GM12874 (cell line): Measurements from ENCODE around the gene SGPL1.

ENCODE experiments used
- TF ChIP-seq, protein P1 (sequence below): IDR thresholded peaks from 2 replicates; pipeline ENCODE4 v1.5.1; 2011; ENCODE audit warnings: low read depth, mild to moderate bottlenecking, control low read depth, low read length, moderate library complexity; ENCODE audit not compliant: insufficient read depth

Gene SGPL1

DNA sequence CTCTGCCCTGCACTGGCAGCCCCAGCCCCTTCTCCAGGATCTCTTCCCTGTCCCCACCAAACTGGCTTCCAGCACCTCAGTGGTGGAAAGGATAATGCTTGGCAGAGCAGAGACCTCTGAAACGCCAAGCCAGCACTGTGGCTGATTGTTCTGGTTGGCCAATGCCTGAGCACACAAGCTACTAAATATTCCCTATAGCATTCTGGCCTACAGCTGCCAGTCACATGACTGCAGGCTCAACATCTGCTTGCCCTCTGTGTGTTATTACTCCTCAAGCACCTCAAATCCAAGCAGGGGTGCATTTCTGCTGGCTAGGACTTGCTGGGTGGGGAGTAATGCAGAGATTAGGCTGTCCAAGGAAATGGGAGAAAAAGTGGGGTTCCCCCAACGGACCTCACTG, 36.7 kb upstream of the SGPL1 start:
- TF ChIP-seq, protein P1, sequence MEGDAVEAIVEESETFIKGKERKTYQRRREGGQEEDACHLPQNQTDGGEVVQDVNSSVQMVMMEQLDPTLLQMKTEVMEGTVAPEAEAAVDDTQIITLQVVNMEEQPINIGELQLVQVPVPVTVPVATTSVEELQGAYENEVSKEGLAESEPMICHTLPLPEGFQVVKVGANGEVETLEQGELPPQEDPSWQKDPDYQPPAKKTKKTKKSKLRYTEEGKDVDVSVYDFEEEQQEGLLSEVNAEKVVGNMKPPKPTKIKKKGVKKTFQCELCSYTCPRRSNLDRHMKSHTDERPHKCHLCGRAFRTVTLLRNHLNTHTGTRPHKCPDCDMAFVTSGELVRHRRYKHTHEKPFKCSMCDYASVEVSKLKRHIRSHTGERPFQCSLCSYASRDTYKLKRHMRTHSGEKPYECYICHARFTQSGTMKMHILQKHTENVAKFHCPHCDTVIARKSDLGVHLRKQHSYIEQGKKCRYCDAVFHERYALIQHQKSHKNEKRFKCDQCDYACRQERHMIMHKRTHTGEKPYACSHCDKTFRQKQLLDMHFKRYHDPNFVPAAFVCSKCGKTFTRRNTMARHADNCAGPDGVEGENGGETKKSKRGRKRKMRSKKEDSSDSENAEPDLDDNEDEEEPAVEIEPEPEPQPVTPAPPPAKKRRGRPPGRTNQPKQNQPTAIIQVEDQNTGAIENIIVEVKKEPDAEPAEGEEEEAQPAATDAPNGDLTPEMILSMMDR, result no peak

DNA sequence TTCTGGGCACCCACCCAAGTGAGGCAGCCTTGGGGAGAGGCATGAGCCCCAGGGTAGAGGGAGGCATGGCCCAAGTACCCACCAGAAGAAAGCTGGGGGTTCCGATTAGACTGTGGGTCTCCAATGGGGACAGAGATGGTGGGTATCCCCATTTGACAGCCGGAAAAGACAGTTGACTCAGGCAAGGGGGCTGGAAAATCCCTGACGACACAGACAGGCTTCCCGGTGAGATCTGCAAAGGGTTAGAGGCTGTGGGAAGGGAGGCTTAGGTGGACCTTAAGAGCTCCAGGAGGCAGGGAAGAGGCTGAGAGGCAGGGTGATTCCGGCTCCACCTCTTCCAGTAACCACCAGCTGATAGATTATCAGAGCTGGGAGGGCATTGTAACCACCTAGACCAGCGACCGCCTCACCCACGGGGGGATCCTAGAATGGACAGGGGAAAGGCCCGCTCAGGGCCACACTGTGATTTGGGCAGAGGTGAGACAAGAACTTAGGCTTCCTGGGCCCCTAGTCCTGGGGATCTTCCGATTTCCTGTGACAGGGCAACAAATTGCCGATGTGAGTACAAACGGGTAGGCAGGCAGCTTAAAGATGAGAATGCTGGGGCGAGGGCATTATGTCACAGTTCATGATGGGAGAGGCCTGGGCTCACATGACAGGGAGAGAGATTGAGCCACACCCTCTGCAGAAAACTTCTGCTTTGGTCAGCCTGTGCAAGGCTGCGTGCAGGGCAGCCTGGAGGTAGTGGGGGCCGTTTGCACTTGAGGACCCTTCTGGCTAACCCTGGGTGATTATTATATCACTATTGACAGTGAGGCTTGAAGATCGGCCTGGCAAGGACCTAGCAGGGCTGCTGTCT, 36.0 kb upstream of the SGPL1 start:
- TF ChIP-seq, protein P1, result no peak

DNA sequence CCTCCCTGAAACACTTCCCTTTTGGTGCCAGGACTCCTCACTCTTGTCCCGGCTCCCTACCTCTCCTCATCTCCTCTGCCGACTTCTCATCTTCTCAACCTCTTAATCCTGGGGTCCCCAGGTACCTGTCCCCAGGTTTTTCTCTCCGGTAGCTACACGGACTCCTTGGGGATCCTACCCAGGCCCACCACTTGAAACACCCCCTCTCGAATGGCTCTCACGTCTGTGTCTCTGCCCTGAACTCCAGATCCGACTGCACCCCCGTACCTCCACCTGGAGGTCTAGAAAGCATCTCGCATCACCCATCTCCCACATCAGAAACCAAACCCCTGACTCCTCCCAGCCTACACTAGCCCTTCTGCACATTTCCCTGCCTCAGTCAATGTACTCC, 35.4 kb upstream of the SGPL1 start:
- TF ChIP-seq, protein P1, result no peak

- TF ChIP-seq, protein P1, result no peak
Observed at GRCh38 chr10:70780772-70781171, 35.0 kb upstream of the SGPL1 start.

DNA sequence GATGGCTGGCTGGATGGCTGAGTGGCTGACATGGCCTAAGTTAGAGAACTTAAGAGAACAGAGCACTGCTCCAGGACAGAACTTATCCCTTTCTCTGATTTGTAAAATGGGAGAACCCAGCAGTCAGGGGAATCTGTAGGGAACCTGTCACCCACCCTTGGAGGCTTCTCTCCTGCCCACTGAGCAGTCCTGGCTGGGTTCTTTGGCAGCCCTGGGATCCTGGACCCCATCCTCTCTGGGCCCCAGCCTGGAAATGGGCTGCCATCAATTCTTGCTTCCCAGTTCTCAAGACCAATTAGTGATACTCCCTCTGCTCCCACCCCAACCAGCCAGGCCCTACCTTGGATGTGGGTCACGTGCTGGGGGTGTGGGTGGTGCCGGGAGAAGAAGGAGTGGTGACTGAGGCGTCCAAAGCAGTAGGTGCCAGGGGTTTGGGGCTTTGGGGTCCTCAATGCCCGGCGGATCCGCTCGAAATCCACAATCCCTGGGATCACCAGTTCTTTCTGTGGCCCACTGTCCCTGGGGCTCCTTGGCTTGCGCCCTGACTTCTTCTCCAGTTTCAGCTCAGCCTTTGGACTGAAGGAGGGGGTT, 34.2 kb upstream of the SGPL1 start:
- TF ChIP-seq, protein P1, result no peak

DNA sequence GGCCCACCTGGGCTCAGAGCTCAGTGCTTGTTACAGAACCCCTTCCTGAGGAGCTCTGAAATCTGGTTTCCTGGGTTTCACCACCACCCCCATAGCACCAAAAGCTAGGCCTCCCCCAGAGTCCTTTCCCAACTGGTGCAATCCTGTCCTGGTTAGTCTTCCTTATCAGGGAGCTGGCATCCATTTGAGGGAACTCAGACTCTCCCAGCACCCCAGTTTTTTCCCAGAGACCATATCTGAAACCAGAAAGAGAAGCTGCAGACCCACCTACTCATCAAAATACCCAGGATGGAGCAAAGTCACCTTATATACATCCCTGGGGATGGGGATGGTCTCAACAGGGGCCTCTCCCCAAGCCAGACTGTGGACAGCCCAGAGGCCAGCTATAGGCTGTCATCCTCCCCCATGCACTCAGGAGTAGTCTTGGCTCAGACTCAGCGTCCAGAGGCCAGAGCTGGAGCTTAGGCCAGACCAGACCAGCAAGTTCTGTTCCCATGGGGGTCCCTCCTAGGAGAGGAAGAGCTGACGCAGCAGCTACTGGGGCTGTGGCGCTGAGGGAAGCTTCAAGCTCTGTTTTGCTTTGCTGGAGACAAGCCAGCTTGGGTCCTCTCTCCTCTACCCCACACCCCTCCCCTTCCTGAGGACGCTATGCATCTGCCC, 33.5 kb upstream of the SGPL1 start:
- TF ChIP-seq, protein P1, result no peak
